Neural progenitor cell (in vitro differentiated cells): Measurements from ENCODE around the gene IFNW1.

Experiments used
- EZH2 ChIP-seq: fragments of 200-600 bp; sonication (generic); IDR thresholded peaks from 2 replicates; pipeline ENCODE4 v1.6.1; 2017; ENCODE audit warnings: antibody characterized with exemption, mild to moderate bottlenecking, moderate library complexity
- TF ChIP-seq, protein P1 (sequence below): fragments of 200-600 bp; sonication (generic); IDR thresholded peaks from 2 replicates; pipeline ENCODE4 v1.5.1; 2017; ENCODE audit warnings: antibody characterized with exemption, mild to moderate bottlenecking

DNA sequence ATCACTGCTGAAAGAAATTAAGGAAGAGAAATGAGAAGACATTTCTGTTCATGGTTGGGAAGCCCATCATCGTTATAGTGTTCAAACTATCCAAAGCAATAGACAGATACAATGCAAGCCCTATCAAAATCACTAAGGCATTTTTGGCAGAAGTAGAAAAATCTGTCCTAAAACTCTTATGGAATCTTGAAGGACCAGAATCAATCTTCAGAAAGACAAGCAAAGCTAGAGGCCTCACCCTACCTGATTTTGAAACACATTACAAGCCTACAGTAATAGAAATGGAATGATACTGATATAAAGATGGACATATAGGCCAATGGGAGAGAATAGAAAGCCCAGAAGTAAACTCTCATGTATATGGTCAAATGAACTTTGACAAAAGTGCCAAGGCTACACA, 29.7 kb upstream of the IFNW1 start:
- TF ChIP-seq, protein P1, sequence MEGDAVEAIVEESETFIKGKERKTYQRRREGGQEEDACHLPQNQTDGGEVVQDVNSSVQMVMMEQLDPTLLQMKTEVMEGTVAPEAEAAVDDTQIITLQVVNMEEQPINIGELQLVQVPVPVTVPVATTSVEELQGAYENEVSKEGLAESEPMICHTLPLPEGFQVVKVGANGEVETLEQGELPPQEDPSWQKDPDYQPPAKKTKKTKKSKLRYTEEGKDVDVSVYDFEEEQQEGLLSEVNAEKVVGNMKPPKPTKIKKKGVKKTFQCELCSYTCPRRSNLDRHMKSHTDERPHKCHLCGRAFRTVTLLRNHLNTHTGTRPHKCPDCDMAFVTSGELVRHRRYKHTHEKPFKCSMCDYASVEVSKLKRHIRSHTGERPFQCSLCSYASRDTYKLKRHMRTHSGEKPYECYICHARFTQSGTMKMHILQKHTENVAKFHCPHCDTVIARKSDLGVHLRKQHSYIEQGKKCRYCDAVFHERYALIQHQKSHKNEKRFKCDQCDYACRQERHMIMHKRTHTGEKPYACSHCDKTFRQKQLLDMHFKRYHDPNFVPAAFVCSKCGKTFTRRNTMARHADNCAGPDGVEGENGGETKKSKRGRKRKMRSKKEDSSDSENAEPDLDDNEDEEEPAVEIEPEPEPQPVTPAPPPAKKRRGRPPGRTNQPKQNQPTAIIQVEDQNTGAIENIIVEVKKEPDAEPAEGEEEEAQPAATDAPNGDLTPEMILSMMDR, result no peak
- no peak for TF ChIP-seq EZH2
